NCI-H2081 treated with DMSO at 0.1 percent for 48 hours (cell line): ENCODE measurements around the gene KCNMA1.
A peak's percentile ranks its signal among the peaks of the same experiment; 100 is the strongest.
"Not testable (repeated sequence)": the region's sequence is repeated elsewhere in the genome, so short reads cannot be mapped to it uniquely, and the experiment has no call there.

ENCODE experiments used
- DNase-seq: peaks from one replicate; lab custom pipeline; 2025; lab: John Stamatoyannopoulos, UW

KCNMA1 gene

GRCh38 chr10:77637532-77638320 lies at the start of gene KCNMA1:
Gene KCNMA1, minus strand, starts transcription at chr10:77637808.
- DNase-seq: no peak

DNA sequence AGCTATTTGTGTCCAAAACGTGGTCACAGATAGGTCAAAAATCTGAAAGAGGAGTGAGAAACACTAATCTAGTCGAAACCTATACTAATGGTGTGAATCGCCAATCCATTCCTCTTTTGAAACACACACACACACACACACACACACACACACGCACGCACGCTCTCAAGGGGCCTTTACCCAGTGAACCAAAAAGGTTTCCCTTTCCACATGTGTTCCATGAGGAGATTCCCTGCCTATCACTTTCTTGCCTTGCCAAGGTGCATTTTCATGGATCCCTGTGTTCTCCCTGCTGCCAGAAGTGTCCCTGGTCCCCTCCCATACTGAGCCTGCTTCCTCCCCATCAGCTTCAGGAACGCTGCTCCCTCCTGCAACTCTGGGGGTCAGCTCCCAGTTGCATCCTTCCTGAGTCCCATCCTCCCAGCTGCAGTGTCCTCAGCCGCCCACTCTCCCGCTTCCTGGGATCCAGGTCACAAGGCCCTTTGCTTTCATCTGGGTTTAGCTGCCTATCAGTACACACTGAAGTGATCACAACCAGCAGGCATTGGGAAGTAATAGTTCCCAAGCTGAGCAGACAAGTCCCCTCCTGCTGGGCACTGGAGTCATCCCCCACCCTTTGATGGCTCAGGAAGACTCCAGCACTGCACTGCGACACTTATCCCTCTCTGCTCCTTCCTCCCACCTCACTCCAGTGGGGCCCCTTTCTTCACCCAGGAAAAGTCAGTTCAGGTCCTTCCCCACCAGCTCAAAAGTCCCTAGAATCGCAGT lies 49.2 kb upstream of the KCNMA1 start:
- no peak for DNase-seq

DNA sequence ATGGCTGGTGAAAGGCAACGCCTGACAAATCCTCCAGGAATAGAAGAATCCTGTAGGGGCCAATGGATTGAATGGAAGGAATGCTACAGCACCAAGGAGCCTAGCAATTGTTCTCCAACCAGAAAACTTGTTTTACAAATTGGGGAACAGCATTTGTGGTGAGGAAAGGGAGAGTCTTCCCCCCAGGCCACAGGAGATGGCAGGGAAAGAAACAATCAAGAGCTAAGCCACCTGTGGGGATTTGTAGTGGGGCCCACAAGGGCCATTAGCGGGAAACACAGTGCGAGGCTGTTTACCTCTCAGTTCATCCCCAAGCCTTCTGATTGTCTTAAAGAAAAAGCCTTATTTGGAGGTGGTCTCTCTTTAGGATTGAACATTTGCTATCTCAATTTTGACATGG lies 48.5 kb upstream of the KCNMA1 start:
- DNase-seq: no peak

DNA sequence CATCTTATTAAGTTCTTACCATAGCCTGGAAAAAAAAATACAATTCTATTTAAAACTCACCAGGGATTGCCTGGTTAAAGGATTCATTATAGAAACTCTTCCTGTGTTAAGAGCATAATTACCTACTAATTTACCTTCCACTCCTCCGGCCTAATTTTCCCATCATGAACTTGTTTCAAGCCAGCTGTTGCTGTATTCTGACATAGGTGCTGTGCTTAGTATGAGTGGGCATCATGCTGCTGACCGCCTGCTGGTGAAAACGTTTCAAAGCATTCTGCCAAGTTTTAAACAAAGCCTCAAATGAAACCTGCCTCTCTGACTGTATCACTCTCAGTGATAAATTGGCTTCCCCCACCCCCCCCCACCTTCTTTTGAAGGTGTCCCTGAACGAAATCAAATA lies 47.8 kb upstream of the KCNMA1 start:
- peak; percentile 84 for DNase-seq

GRCh38 chr10:77683088-77683432 lies 45.5 kb upstream of the KCNMA1 start:
- not testable (repeated sequence) for DNase-seq

GRCh38 chr10:77682393-77683087 lies 44.9 kb upstream of the KCNMA1 start:
- DNase-seq: no peak

GRCh38 chr10:77681839-77682238 lies 44.2 kb upstream of the KCNMA1 start:
- no peak for DNase-seq

GRCh38 chr10:77680811-77681210 lies 43.2 kb upstream of the KCNMA1 start:
- DNase-seq: no peak

- no peak for DNase-seq
Observed at GRCh38 chr10:77680065-77680464, 42.5 kb upstream of the KCNMA1 start.

DNA sequence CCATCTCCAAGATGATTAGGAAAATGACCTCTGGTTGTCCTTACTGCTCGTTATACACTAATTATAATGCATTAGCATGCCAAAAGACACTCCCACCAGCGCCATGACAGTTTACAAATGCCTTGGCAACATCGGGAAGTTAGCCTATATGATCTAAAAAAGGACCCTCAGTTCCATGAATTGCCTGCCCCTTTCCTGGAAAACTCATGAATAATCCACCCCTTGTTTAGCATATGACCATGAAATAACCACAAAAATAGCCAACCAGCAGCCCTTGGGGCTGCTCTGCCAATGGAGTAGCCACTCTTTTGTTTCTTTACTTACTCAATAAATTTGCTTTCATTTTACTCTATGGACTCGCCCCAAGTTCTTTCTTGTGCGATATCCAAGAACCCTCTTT lies 41.6 kb upstream of the KCNMA1 start:
- no peak for DNase-seq

DNA sequence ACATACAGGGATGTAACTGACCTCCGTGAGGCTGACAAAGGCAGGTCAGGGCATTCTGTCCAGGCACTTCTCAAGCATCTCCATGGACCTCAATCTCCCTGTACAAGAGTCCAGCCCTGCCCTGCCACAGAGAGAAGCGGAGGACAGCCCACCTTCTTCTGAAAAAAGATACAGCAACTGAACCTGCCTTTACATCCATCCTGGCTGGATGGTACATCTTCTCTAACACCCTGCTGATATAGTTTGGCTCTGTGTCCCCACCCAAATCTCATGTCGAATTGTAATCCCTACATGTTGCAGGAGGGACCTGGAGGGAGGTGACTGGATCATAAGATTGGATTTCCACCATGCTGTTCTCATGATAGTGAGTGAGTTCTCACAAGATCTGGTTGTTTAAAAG lies 40.5 kb upstream of the KCNMA1 start:
- no peak for DNase-seq

GRCh38 chr10:77675347-77675746 lies 37.7 kb upstream of the KCNMA1 start:
- DNase-seq: no peak

- no peak for DNase-seq
Observed at GRCh38 chr10:77673515-77674140, 36.0 kb upstream of the KCNMA1 start.

GRCh38 chr10:77673101-77673500 lies 35.5 kb upstream of the KCNMA1 start:
- DNase-seq: no peak

DNA sequence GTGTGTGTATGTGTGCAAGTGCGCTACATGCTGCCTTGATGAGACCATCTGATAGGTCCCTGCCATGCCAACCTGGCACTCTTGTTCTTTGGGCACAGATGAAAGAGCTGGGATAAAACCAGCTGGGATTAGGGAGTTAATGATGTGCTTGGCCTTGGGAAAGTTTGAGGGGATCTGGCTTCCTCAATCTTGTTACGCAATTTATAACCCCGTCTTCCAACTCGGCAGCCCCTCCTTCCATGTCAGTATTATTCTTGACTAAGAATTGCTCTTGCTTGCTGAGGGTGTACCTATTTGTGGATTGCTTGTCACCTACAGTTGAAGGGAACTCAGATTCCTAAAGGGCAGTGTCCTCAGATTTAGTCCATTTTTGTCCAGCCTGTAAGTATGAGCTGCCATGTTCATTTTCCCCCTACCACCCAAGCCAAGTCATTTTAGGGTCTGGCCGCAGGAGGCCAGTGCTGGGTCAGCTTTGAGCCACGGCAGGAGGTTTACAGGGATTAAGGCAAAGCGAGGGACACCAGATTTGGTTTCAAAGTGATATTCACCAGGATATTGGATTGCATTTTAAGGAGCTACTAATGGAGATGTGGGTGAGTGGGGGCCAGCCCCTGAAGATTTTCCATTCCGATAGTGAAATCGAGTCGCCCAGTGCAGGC lies 34.1 kb upstream of the KCNMA1 start:
- DNase-seq: no peak

DNA sequence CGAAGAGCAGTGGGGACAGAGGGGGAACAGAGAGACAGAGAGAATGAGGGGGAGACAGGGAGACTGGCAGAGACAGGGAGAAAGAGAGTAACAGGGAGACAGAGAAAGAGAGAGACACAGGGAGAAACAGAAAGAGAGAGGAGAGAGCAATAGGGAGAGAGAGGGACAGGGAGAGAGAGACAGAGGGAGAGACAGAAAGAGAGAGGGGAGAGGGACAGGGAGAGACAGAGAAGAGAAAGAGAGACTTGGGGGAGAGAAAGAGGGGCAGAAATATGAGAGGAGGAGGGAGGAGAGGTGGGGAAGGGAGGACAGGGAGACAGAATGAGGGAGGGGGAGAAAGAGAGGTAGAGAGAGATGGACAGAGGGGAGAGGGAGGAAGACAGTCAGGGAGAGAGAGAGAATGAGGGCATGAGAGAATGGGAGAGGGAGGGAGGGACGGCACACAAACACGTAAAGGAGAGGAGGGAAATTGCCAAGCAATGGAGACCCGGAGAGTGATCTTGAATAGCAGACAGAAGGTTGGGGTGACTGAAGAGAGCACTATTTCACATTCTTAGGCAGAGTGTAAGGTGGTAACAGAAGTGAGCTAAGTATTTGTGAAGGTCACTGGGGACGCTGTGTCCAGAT lies 33.3 kb upstream of the KCNMA1 start:
- no peak for DNase-seq

- DNase-seq: no peak
Observed at GRCh38 chr10:77669892-77670291, 32.3 kb upstream of the KCNMA1 start.

DNA sequence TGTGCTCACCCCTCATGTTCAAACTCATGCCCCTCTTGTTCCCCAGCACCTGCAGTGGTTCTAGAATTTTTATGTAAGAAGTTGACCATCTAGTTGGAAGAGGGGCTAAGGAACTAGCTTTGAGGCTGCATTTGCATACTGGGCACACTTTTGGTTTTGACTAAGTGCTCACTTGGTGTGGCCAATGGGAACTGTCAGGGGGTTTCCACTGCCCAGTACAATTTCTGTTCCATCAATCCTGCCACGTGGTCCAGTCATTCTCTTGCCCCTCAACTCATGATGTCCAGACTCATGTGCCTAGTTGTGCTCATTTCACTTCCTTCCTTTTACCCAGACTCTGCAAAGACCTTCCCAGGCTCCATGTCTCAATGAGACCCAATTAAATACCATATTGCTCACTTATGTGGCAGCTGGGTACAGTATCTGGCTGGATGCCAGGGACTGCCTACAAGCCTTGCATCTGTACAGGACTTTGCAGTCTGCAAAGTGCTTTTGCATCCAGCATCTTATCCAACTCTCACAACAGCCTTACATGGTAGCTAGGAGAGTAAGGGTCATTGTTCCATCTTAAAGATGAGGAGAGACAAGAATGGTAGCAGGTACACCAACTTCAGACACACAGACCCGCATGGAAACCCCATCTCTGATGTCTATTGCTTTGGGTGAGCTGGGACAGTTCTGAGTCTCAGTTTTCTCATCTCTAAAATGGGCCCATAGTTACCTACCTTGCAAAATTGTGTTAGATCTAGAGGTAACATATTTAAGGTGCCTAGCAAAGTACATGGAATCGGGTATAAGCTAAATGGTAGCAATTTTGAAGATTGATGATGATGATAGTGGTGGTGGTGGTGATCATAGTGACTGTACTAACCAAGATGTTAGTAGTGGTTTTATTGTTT lies 30.1 kb upstream of the KCNMA1 start:
- no peak for DNase-seq

DNA sequence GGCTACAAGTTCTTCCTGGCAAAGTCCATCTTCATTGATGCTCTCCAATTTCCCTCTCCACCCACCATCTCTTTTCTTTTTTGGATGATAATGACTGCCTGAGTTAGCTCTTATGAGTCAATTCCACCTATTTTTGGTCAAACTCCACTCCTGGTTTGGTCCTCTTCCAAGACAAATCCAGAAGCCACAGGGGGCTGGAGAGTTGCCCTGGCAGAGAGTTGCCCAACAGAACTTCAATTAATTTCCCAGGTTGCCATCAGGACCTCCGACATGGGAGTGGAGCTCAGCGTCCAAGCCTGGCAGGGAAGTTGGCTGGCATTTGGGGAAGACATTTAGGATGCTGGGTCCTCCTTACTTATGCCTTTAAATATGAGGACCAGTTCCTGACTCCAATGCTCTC lies 29.2 kb upstream of the KCNMA1 start:
- no peak for DNase-seq

GRCh38 chr10:77664696-77665095 lies 27.1 kb upstream of the KCNMA1 start:
- no peak for DNase-seq
